ENCODE data around the gene GPX4. TPM values are rescaled to one million over a fixed set of nuclear protein-coding genes. Genes with fewer than 3 reads are reported as not detected.

Gene GPX4
- total and polyA plus RNA-seq, 10 donors = 138 to 562 (median 247) TPM

DNA sequence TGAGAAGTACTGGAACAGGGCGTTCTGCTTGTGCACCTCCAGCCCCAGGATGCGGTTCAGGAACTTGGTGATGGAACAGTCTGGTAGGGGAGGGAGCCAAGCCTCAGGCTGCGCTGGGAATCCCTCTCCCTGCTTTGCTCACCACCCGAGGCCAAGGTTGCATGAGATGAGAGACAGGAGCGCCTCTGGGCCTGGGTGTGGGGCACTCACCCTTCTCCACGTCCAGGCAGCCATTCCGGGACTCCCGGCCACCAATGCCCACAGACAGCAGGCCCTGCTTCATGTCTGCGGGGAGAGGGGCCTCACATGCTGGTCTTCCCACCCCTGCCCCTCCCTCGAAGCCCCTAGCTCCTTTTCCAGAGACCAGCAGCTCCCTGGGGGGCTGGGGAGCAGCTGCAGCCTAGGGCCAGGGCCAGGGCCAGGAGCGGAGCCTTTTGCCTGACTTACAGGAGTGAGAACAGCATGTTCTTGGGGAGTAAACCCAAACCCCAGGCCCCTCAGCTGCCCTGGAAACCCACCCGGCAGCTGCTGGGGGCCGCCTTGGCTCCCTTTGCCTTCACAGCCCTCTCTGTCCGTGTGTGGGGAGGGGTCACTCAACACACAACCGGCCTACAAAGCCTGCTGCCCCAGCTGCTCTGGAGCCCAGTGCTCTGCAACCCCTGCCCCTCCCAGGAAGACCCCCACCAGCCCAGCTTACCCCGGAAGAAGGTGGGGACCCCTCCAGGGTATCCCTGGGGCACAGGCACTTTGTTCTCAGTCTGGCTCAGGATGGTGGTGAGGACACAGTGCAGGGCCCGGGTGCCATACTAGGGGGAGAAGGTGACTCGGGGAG is 7.2 kb downstream of the GPX4 start:
- Histone ChIP-seq H3K27me3 (replicated peaks in 1 of 7) (no peaks in the 10 kb centered on the region), H3K4me3 (no peak overlapping the region), H3K4me1 (peaks cover 12 to 69% (median 42%) of the 10 kb centered on the region in 6 donors), H3K36me3 (peaks cover 5 to 100% (median 94%) of the 10 kb centered on the region in 6 donors), H3K27ac (peak overlapping the region in 4 of 8 donors; percentile 15 to 84 (median 50)), H3K9me3 (no peaks in the 10 kb centered on the region)
- TF ChIP-seq POLR2A (IDR thresholded peaks at IDR 0.05) = no peak
- TF ChIP-seq POLR2AphosphoS5 (IDR thresholded peaks at IDR 0.05) = peak in 1 of 3 donors; percentile 55
- intact Hi-C loops (cut with DNase I; ENCODE audit: low total_unique reads) = loop anchor here (5.0 kb wide), 1 partner anchor 81 kb away; no protein-coding TSS in a partner anchor
- 81 to 89% (median 88%) methylated on average over 13 to 18 of the region's 18 CpGs for WGBS, 5 donors
- DNase-seq = peak; percentile 73

DNA sequence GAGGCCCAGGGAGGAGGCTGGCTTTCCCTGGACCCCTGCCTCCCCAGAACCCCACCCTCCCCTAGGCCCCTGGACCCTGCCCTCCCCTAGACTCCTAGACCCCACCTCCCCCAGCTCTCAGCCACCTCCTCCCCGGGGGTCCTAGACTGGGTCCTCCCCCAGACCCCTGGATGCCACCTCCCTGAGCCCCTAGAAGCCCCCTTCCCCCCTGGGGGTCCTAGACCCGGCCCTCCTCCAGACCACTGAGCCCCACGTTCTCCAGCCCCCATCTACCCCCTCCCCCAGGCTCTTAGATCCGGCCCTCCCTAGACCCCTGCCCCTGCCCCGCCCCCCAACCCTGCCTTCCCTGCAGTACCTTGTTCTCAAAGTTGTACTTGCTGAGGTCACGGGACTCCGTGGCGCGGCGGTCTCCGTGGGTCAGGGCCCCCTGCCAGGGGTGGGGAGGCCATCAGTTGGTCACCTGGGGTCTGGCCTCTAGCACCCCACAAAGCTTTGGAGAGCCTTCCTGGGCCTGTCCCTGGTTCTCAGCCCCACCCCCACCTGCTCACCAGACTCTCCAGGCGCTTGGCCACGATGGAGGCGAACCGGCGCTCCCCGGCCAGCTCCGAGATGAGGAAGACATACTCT is 8.0 kb downstream of the GPX4 start:
- Histone ChIP-seq H3K4me3 (no peak overlapping the region), H3K36me3 (peaks cover 10 to 100% (median 94%) of the 10 kb centered on the region in 6 donors), H3K9me3 (no peaks in the 10 kb centered on the region), H3K4me1 (peaks cover 12 to 69% (median 35%) of the 10 kb centered on the region in 6 donors), H3K27me3 (replicated peaks in 1 of 7) (no peaks in the 10 kb centered on the region), H3K27ac (peak overlapping the region in 5 of 8 donors; percentile 79 to 85 (median 82))
- DNase-seq = no peak
- intact Hi-C loops (cut with DNase I; ENCODE audit: low total_unique reads) = loop anchor here (5.0 kb wide), 1 partner anchor 81 kb away; no protein-coding TSS in a partner anchor
- TF ChIP-seq, protein P1, sequence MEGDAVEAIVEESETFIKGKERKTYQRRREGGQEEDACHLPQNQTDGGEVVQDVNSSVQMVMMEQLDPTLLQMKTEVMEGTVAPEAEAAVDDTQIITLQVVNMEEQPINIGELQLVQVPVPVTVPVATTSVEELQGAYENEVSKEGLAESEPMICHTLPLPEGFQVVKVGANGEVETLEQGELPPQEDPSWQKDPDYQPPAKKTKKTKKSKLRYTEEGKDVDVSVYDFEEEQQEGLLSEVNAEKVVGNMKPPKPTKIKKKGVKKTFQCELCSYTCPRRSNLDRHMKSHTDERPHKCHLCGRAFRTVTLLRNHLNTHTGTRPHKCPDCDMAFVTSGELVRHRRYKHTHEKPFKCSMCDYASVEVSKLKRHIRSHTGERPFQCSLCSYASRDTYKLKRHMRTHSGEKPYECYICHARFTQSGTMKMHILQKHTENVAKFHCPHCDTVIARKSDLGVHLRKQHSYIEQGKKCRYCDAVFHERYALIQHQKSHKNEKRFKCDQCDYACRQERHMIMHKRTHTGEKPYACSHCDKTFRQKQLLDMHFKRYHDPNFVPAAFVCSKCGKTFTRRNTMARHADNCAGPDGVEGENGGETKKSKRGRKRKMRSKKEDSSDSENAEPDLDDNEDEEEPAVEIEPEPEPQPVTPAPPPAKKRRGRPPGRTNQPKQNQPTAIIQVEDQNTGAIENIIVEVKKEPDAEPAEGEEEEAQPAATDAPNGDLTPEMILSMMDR (IDR thresholded peaks at IDR 0.05 in 8 of 11, conservative IDR thresholded peaks at IDR 0.05 in 3 of 11) = no peak
- TF ChIP-seq POLR2AphosphoS5 (IDR thresholded peaks at IDR 0.05) = no peak
- TF ChIP-seq POLR2A (IDR thresholded peaks at IDR 0.05) = no peak
- WGBS, 5 donors = 88 to 94% (median 91%) methylated on average over 11 to 18 of the region's 18 CpGs

DNA sequence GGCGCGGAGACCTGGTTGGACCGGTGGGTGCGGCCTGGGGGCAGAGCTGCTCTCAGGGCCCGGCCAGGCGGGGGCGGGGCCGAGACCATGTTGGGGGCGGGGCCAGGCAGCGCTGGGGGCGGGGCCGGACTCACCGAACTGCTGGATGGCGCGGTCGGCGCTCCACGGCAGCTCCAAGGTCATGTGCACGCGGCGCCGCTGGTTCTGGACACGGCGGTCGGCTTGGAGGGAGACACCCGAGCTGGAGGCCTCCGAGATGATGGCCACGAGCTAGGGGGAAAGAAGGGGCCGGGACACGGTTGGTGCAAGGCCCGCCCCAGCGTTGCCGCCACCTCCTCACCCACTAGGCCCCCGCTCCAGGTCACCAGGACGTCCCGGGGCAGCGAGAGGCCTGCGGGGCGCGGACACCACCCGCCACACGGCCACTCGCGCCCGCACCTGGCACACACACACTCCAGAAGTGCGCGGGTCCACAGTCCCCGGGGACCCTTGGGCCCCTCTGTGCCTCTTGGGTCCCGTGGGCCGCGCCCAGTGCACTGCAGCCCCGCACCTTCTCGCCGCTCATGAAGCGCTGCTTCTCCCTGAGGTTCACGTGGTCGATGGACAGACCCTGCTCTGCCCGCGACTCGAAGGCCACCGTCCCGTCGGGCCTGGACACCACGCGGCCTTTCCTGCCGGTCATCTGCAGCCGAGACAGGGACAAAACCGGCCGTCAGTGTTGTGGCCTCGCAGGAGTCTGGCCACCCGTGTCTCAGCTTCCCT is 8.7 kb downstream of the GPX4 start:
- Histone ChIP-seq H3K4me3 (no peak overlapping the region), H3K9me3 (no peaks in the 10 kb centered on the region), H3K4me1 (peaks cover 12 to 66% (median 28%) of the 10 kb centered on the region in 6 donors), H3K36me3 (peaks cover 10 to 100% (median 94%) of the 10 kb centered on the region in 6 donors), H3K27ac (peak overlapping the region in 7 of 8 donors; percentile 71 to 85 (median 81)), H3K27me3 (replicated peaks in 1 of 7) (no peaks in the 10 kb centered on the region)
- intact Hi-C loops (cut with DNase I; ENCODE audit: low total_unique reads) = loop anchor here (5.0 kb wide), 1 partner anchor 80 kb away; no protein-coding TSS in a partner anchor
- WGBS, 5 donors = 78 to 90% (median 82%) methylated on average over 42 to 71 of the region's 71 CpGs
- peak; percentile 80 for DNase-seq
- TF ChIP-seq POLR2AphosphoS5 (IDR thresholded peaks at IDR 0.05) (peak in 2 of 3 donors; percentile 31 to 81), POLR2A (IDR thresholded peaks at IDR 0.05) (no peak)
- TF ChIP-seq, protein P1 (IDR thresholded peaks at IDR 0.05 in 8 of 11, conservative IDR thresholded peaks at IDR 0.05 in 3 of 11) = no peak

Measured in spleen (tissue), 11 donors.